HepG2 (cell line): Measurements from ENCODE around the gene MDFI. TPM values are rescaled to one million over a fixed set of nuclear protein-coding genes. Genes with fewer than 3 reads are reported as not detected.
A peak's percentile ranks its signal among the peaks of the same experiment; 100 is the strongest.

Source experiments
- ADNP ChIP-seq: sonication (generic); formaldehyde crosslinking; IDR thresholded peaks from 2 replicates; pipeline ENCODE4 v1.4.0; 2020; ENCODE audit warnings: missing genetic modification reagents
- ARNT ChIP-seq: fragments of 450-650 bp; IDR thresholded peaks from 2 replicates; pipeline ENCODE4 v1.6.1; 2017
- BCL6 ChIP-seq: IDR thresholded peaks from 2 replicates; pipeline ENCODE4 v1.6.1; 2016; ENCODE audit warnings: missing genetic modification reagents, missing compliant biosample characterization
- CREBL2 ChIP-seq: sonication (generic); formaldehyde crosslinking; IDR thresholded peaks from 2 replicates; pipeline ENCODE4 v1.8.1; 2023; ENCODE audit warnings: missing genetic modification reagents, mild to moderate bottlenecking, borderline replicate concordance
- EEA1 ChIP-seq: sonication (generic); formaldehyde crosslinking; IDR thresholded peaks from 2 replicates; pipeline ENCODE4 v1.5.1; 2020; ENCODE audit warnings: mild to moderate bottlenecking, missing genetic modification reagents, borderline replicate concordance
- FOXK1 ChIP-seq: sonication (generic); formaldehyde crosslinking; IDR thresholded peaks from 2 replicates; pipeline ENCODE4 v1.4.0; 2020; ENCODE audit warnings: low read depth, missing genetic modification reagents, borderline replicate concordance
- IKZF4 ChIP-seq: sonication (generic); formaldehyde crosslinking; IDR thresholded peaks from 2 replicates; pipeline ENCODE4 v1.5.1; 2020; ENCODE audit warnings: borderline replicate concordance, mild to moderate bottlenecking, low read depth, missing genetic modification reagents; ENCODE audit errors: not compliant biosample characterization
- NR2F2 ChIP-seq: IDR thresholded peaks from 2 replicates; pipeline ENCODE4 v1.6.1; 2012; ENCODE audit warnings: low read depth, inconsistent platforms, borderline replicate concordance
- SMAD3 ChIP-seq: sonication (generic); formaldehyde crosslinking; IDR thresholded peaks from 2 replicates; pipeline ENCODE4 v1.4.0; 2020; ENCODE audit warnings: missing genetic modification reagents
- SNAI1 ChIP-seq: sonication (generic); formaldehyde crosslinking; IDR thresholded peaks from 2 replicates; pipeline ENCODE4 v1.5.0; 2020; ENCODE audit warnings: mild to moderate bottlenecking, missing genetic modification reagents, borderline replicate concordance
- STAT5B ChIP-seq: sonication (generic); formaldehyde crosslinking; IDR thresholded peaks from 2 replicates; pipeline ENCODE4 v1.4.0; 2020; ENCODE audit warnings: missing genetic modification reagents
- THYN1 ChIP-seq: sonication (generic); formaldehyde crosslinking; IDR thresholded peaks from 2 replicates; pipeline ENCODE4 v1.8.1; 2023; ENCODE audit warnings: low read depth, mild to moderate bottlenecking, moderate library complexity, missing genetic modification reagents, borderline replicate concordance
- ZBTB3 ChIP-seq: sonication (generic); formaldehyde crosslinking; IDR thresholded peaks from 2 replicates; pipeline ENCODE4 v1.4.0; 2020; ENCODE audit warnings: low read depth, mild to moderate bottlenecking, moderate library complexity, missing genetic modification reagents, borderline replicate concordance
- ZFAT ChIP-seq: sonication (generic); formaldehyde crosslinking; conservative IDR thresholded peaks from 2 replicates; pipeline ENCODE4 v1.8.1; 2023; ENCODE audit warnings: missing genetic modification reagents, inconsistent platforms
- ZFP36L2 ChIP-seq: sonication (generic); formaldehyde crosslinking; IDR thresholded peaks from 2 replicates; pipeline ENCODE4 v1.4.0; 2020; ENCODE audit warnings: missing genetic modification reagents
- ZMAT5 ChIP-seq: sonication (generic); formaldehyde crosslinking; IDR thresholded peaks from 2 replicates; pipeline ENCODE4 v1.5.0; 2020; ENCODE audit warnings: mild to moderate bottlenecking, low read depth, missing genetic modification reagents, borderline replicate concordance
- ZMYM3 ChIP-seq: sonication (generic); formaldehyde crosslinking; IDR thresholded peaks from 2 replicates; pipeline ENCODE4 v1.5.1; 2020; ENCODE audit warnings: mild to moderate bottlenecking, missing genetic modification reagents
- ZNF292 ChIP-seq: sonication (generic); formaldehyde crosslinking; IDR thresholded peaks from 2 replicates; pipeline ENCODE4 v1.8.1; 2022; ENCODE audit warnings: mild to moderate bottlenecking, low read depth, missing genetic modification reagents, borderline replicate concordance
- ZNF552 ChIP-seq: sonication (generic); formaldehyde crosslinking; IDR thresholded peaks from 2 replicates; pipeline ENCODE4 v1.9.0; 2022; ENCODE audit warnings: missing genetic modification reagents, mild to moderate bottlenecking, borderline replicate concordance
- ZNF616 ChIP-seq: sonication (generic); formaldehyde crosslinking; IDR thresholded peaks from 2 replicates; pipeline ENCODE4 v1.5.0; 2020; ENCODE audit warnings: low read depth, mild to moderate bottlenecking, missing genetic modification reagents
- ZNF629 ChIP-seq: sonication (generic); formaldehyde crosslinking; conservative IDR thresholded peaks from 2 replicates; pipeline ENCODE4 v1.5.0; 2020; ENCODE audit warnings: missing genetic modification reagents
- ZNF780A ChIP-seq: sonication (generic); formaldehyde crosslinking; IDR thresholded peaks from 2 replicates; pipeline ENCODE4 v1.8.0; 2022; ENCODE audit warnings: mild to moderate bottlenecking, missing genetic modification reagents, moderate library complexity
- ZSCAN25 ChIP-seq: sonication (generic); formaldehyde crosslinking; IDR thresholded peaks from 2 replicates; pipeline ENCODE4 v1.8.0; 2022; ENCODE audit warnings: mild to moderate bottlenecking, missing genetic modification reagents
- ZZZ3 ChIP-seq: sonication (generic); formaldehyde crosslinking; IDR thresholded peaks from 2 replicates; pipeline ENCODE4 v1.4.0; 2020; ENCODE audit warnings: missing genetic modification reagents, mild to moderate bottlenecking, borderline replicate concordance
- polyA plus RNA-seq, 8 experiments: library from polyadenylated mRNA; depleted of rRNA in 3 of 8; stranded (reverse) in 7 of 8; unstranded in 1 of 8; fragments of >200 nt; fragmentation: Illumina TruSeq in 4 of 8; extraction: Trizol in 4 of 8; gene quantifications; 2 replicates each; pipeline versions ENCODE4 v1.2.1 to v1.2.3, GENCODE V29; 2011 to 2016; ENCODE audit warnings: low read depth in 4 of 8, missing spikeins in 1 of 8, mixed read lengths in 1 of 8; ENCODE audit not compliant: insufficient read depth in 1 of 8
- total RNA-seq, 5 experiments: library from RNA; depleted of rRNA; stranded (reverse); fragments of >200 nt; fragmentation: Illumina TruSeq; extraction: Trizol; gene quantifications; 2 replicates each; pipeline ENCODE4 v1.2.3, GENCODE V29; 2016; ENCODE audit warnings: low read depth in 1 of 5
- TF ChIP-seq, protein P1 (sequence below): IDR thresholded peaks from 2 replicates; pipeline ENCODE4 v1.6.1; 2016; ENCODE audit warnings: low read depth
- TF ChIP-seq, protein P2 (sequence below): sonication (generic); formaldehyde crosslinking; IDR thresholded peaks from 2 replicates; pipeline ENCODE4 v1.5.1; 2020; ENCODE audit warnings: mild to moderate bottlenecking, missing genetic modification reagents, moderate library complexity

MDFI gene
- total and polyA plus RNA-seq, 2 of the 13 experiments (the other 11 are each of a cell fraction or from before 2014, with no cell fraction given) = 0.28 TPM; not detected in 1

DNA sequence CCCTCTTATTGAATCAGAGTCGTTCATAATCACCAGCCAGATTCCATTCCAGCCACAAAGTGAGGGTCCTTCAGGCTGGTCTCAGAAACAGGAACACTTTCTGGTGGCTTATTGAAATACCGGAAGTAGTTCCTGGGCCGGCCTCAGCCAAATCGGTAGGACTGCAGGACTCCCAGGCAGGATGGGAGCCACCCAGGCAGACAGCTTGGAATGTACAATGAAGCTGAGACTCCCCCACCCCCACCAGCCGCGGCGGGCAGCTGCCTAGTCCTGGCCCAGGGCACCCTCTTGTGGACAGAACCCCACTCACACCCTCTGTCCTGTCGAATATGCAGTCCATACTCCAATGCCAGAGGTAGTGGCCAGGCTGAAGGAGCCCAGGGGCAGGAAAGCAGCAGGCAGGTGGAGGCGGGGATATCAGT, 43.8 kb downstream of the MDFI start (continued):
- TF ChIP-seq IKZF4 = no peak
- no peak; the same call in 1 of the 2 replicates for TF ChIP-seq ZNF629 (CRISPR knock-in tag)
- peak; percentile 27; the same call in 1 of the 2 replicates for TF ChIP-seq ZNF292 (CRISPR knock-in tag)
- TF ChIP-seq ZSCAN25 (CRISPR knock-in tag) = no peak
- no peak; the same call in 1 of the 2 replicates for TF ChIP-seq NR2F2
- TF ChIP-seq SMAD3 (CRISPR knock-in tag) = 0 out of 2 replicates have a peak, but pooled peaks have one; percentile 21
- TF ChIP-seq, protein P1, sequence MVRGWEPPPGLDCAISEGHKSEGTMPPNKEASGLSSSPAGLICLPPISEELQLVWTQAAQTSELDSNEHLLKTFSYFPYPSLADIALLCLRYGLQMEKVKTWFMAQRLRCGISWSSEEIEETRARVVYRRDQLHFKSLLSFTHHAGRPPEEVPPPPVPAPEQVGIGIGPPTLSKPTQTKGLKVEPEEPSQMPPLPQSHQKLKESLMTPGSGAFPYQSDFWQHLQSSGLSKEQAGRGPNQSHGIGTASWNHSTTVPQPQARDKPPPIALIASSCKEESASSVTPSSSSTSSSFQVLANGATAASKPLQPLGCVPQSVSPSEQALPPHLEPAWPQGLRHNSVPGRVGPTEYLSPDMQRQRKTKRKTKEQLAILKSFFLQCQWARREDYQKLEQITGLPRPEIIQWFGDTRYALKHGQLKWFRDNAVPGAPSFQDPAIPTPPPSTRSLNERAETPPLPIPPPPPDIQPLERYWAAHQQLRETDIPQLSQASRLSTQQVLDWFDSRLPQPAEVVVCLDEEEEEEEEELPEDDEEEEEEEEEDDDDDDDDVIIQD (CRISPR knock-in tag) = 0 out of 2 replicates have a peak, but pooled peaks have one; percentile 40
- TF ChIP-seq ZFP36L2 (CRISPR knock-in tag) = no peak
- no peak for TF ChIP-seq SNAI1 (CRISPR knock-in tag)
- TF ChIP-seq, protein P2, sequence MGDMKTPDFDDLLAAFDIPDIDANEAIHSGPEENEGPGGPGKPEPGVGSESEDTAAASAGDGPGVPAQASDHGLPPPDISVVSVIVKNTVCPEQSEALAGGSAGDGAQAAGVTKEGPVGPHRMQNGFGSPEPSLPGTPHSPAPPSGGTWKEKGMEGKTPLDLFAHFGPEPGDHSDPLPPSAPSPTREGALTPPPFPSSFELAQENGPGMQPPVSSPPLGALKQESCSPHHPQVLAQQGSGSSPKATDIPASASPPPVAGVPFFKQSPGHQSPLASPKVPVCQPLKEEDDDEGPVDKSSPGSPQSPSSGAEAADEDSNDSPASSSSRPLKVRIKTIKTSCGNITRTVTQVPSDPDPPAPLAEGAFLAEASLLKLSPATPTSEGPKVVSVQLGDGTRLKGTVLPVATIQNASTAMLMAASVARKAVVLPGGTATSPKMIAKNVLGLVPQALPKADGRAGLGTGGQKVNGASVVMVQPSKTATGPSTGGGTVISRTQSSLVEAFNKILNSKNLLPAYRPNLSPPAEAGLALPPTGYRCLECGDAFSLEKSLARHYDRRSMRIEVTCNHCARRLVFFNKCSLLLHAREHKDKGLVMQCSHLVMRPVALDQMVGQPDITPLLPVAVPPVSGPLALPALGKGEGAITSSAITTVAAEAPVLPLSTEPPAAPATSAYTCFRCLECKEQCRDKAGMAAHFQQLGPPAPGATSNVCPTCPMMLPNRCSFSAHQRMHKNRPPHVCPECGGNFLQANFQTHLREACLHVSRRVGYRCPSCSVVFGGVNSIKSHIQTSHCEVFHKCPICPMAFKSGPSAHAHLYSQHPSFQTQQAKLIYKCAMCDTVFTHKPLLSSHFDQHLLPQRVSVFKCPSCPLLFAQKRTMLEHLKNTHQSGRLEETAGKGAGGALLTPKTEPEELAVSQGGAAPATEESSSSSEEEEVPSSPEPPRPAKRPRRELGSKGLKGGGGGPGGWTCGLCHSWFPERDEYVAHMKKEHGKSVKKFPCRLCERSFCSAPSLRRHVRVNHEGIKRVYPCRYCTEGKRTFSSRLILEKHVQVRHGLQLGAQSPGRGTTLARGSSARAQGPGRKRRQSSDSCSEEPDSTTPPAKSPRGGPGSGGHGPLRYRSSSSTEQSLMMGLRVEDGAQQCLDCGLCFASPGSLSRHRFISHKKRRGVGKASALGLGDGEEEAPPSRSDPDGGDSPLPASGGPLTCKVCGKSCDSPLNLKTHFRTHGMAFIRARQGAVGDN (CRISPR knock-in tag) = peak; percentile 64
- peak; percentile 50; the same call in 1 of the 2 replicates for TF ChIP-seq ZMYM3 (CRISPR knock-in tag)
- no peak for TF ChIP-seq CREBL2 (CRISPR knock-in tag)
- TF ChIP-seq ZFAT (CRISPR knock-in tag) = no peak
- TF ChIP-seq ZNF616 = no peak
- TF ChIP-seq BCL6 = no peak; the same call in 1 of the 2 replicates
- TF ChIP-seq EEA1 (CRISPR knock-in tag) = no peak
- TF ChIP-seq ZNF552 (CRISPR knock-in tag) = no peak
- TF ChIP-seq FOXK1 = no peak
- TF ChIP-seq ZNF780A = no peak
- no peak for TF ChIP-seq THYN1 (CRISPR knock-in tag)
- TF ChIP-seq ZMAT5 (CRISPR knock-in tag) = no peak
- no peak for TF ChIP-seq ZZZ3 (CRISPR knock-in tag)
- no peak for TF ChIP-seq STAT5B (CRISPR knock-in tag)
- TF ChIP-seq ADNP (CRISPR knock-in tag) = no peak
- no peak for TF ChIP-seq ZBTB3
- TF ChIP-seq ARNT = no peak
